ENCODE results near the gene TMEM53.

Gene TMEM53

GRCh38 chr1:44649788-44650158 lies 24.5 kb downstream of the TMEM53 start:
- H3K4me3 ChIP-seq (ENCODE audit: control insufficient read depth, low read depth, low read length), result no peak overlapping the region
- DNase-seq (ENCODE audit: low read depth), result no peak
- TF ChIP-seq CTCF (IDR thresholded peaks at IDR 0.05; ENCODE audit: control insufficient read depth, insufficient read depth, low read depth, low read length, missing control alignments), result no peak

DNA sequence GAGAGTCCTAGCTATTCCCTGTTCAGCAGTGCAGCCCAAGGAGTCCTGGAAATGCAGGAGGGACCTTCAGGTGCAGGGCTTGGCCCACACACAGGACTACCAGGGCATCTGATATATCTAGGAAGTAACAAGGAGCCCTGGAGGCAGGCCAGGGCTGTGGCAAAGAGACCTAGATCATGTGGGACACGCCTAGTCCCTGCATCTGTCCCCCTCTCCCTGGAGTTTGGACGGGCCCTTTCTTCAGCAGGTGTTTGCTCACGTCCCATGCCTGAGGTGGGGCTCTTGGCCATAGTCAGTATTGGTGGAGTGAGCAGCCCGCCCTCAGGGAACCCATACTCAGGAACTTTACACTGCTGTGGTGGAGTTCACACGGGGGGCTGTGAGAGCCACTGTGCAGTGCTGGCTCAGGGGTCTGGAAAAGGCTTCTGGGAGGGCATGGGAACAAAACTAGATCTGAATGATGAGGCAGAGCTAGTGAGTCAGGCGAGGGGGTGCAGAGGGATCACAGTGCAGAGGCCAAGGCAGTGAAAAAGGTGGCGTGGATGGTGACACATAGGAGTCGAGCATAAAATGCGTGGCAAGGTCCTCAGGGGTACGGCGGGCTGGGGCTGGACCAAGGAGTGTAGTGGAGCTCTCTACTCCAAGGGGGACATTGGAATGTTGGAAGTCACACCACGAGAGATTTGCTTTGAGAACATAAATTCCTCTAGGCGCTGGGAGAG lies 25.6 kb downstream of the TMEM53 start:
- H3K4me3 ChIP-seq (ENCODE audit: control insufficient read depth, low read depth, low read length), result no peak overlapping the region
- no peak for TF ChIP-seq CTCF (IDR thresholded peaks at IDR 0.05; ENCODE audit: control insufficient read depth, insufficient read depth, low read depth, low read length, missing control alignments)
- no peak for DNase-seq (ENCODE audit: low read depth)

GRCh38 chr1:44647896-44648295 lies 26.4 kb downstream of the TMEM53 start:
- no peak for TF ChIP-seq CTCF (IDR thresholded peaks at IDR 0.05; ENCODE audit: control insufficient read depth, insufficient read depth, low read depth, low read length, missing control alignments)
- H3K4me3 ChIP-seq (ENCODE audit: control insufficient read depth, low read depth, low read length), result no peak overlapping the region
- DNase-seq (ENCODE audit: low read depth), result no peak

GRCh38 chr1:44646261-44647110 lies 27.8 kb downstream of the TMEM53 start:
- TF ChIP-seq CTCF (IDR thresholded peaks at IDR 0.05; ENCODE audit: control insufficient read depth, insufficient read depth, low read depth, low read length, missing control alignments), result no peak
- no peak overlapping the region for H3K4me3 ChIP-seq (ENCODE audit: control insufficient read depth, low read depth, low read length)
- no peak for DNase-seq (ENCODE audit: low read depth)

DNA sequence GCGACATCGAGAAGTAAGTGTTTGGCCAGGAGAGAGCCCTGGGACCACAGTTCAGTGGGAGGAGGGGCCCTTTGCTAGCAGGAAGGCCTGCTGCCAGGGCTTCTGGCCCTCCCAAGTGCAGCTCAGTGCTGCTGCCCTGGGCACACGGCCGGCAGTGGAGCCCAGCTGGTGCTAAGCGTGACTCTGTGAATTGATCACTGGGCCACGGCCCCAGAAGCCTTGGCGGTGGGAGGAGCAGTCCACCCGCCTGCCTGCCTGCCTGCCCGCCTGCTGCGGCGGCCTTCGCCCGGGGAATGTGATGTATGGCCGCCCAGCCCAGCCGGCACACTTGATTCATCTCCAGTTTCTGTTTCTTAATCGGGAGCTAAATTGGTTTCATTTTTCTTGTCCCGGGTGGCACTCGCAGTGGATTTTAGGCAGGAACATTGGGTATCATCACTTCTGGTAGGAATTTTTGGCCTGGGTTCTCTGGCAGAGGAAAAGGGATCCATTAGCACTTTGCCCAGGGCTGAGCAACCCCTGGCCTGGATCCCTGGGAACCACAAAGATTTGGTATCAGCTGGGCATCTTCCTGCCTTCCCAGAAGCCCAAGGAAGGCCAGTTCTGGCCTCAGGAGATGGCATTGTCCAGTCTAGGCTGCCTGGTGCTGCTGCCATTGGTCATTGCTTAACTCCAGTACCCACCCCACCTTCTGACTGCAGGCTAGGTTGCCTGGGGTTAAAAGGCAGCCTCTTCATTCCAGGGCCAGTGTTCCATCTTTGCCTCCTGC lies 28.6 kb downstream of the TMEM53 start:
- DNase-seq (ENCODE audit: low read depth), result no peak
- TF ChIP-seq CTCF (IDR thresholded peaks at IDR 0.05; ENCODE audit: control insufficient read depth, insufficient read depth, low read depth, low read length, missing control alignments), result no peak
- no peak overlapping the region for H3K4me3 ChIP-seq (ENCODE audit: control insufficient read depth, low read depth, low read length)

DNA sequence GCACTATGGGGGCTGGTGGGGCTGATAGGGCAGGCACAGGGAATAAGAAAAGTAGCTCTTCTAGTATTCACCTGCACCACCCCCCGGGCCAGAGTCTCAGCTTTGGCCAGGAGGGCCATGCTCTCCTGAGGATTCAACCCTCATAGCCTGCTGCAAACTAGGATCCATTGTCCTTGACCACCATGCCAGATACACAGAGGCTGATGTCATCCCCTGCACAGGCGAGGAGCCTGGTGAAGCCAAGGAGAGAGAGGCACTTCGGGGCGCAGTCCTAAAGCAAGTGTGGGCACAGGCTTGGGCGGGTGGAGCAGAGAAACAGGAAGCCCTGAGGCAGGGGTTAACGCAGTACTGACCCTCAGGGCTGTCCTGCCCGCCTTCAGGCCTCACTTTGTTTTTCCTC lies 29.5 kb downstream of the TMEM53 start:
- TF ChIP-seq CTCF (IDR thresholded peaks at IDR 0.05; ENCODE audit: control insufficient read depth, insufficient read depth, low read depth, low read length, missing control alignments), result no peak
- no peak overlapping the region for H3K4me3 ChIP-seq (ENCODE audit: control insufficient read depth, low read depth, low read length)
- DNase-seq (ENCODE audit: low read depth), result no peak
